ENCODE measurements around the gene SEMA5A.

The SEMA5A gene

DNA sequence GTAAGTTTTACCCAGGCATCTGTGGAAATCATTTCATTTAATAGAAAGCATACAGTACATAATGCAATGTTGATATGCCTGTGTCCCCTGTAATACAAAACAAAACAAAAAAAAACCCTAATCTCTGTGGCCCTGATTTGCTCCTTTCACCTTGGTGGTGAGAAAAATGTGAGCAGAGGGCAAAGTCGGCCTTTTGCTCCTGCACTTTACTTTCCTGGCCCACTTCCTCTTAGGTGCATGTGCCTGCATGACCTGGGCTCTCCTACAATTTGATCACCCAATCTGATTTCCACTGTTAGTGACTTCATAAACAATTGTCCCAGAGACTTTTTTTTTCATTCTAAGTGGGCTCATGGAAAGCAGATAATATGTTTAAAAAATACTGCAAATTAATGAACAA is 424.3 kb downstream of the SEMA5A start:
- Histone ChIP-seq H3K27me3 (no peaks in the 10 kb centered on the region), H3K9me3 (no peaks in the 10 kb centered on the region), H3K4me1 (no peaks in the 10 kb centered on the region), H3K36me3 (no peaks in the 10 kb centered on the region), H3K4me3 (ENCODE audit: low read depth, low read length) (no peak overlapping the region)
- DNase-seq: no peak
- no peak for TF ChIP-seq CTCF (IDR thresholded peaks at IDR 0.05; ENCODE audit: low read depth, low read length)

- Histone ChIP-seq H3K9me3 (no peaks in the 10 kb centered on the region), H3K36me3 (no peaks in the 10 kb centered on the region), H3K27me3 (no peaks in the 10 kb centered on the region), H3K4me1 (no peaks in the 10 kb centered on the region), H3K4me3 (ENCODE audit: low read depth, low read length) (no peak overlapping the region)
- no peak for DNase-seq
- no peak for TF ChIP-seq CTCF (IDR thresholded peaks at IDR 0.05; ENCODE audit: low read depth, low read length)
Measured at GRCh38 chr5:9118852-9119251, 427.0 kb downstream of the SEMA5A start.

- TF ChIP-seq CTCF (IDR thresholded peaks at IDR 0.05; ENCODE audit: low read depth, low read length): no peak
- Histone ChIP-seq H3K4me1 (no peaks in the 10 kb centered on the region), H3K9me3 (no peaks in the 10 kb centered on the region), H3K4me3 (ENCODE audit: low read depth, low read length) (no peak overlapping the region), H3K27me3 (no peaks in the 10 kb centered on the region), H3K36me3 (no peaks in the 10 kb centered on the region)
- no peak for DNase-seq
Measured at GRCh38 chr5:9115093-9115492, 430.8 kb downstream of the SEMA5A start.

DNA sequence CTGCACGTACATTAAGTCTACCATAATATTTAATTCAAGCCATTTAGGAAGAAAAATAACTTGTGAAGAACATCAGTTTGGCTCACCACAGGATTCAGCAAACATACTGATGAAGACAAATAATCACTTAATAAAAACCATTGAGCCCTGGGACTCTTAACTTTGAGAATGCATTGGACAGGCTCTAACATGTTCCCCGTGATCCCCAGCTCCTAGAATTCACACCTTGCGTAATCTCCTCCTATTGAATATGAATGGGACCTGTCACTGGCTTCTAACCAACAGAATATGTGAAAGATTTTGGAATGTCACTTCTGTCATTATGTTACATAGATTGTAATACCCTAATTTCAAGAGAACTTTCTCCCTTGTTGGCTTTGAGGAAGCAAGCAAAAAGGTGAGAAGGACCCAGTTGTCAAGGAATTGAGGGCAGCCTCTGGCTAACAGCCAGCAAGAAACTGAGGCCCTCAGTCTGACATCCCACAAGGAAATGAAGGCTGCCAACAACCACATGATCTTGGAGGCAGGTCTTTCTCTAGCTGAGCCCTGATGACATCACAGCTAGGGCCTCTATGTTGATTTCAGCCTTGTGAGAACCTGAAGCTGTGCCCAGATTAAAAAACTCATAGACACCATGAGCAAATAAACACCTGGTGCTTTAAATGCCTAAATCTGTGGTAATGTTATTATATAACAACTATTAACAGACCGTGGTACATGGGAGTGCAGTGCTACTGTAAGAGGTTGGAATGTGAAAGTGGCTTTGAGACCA is 433.2 kb downstream of the SEMA5A start:
- no peaks in the 10 kb centered on the region for H3K36me3 ChIP-seq
- TF ChIP-seq CTCF (IDR thresholded peaks at IDR 0.05; ENCODE audit: low read depth, low read length): no peak
- H3K4me3 ChIP-seq (ENCODE audit: low read depth, low read length): no peak overlapping the region
- no peaks in the 10 kb centered on the region for H3K27me3 ChIP-seq
- H3K4me1 ChIP-seq: no peaks in the 10 kb centered on the region
- DNase-seq: no peak
- H3K9me3 ChIP-seq: no peaks in the 10 kb centered on the region

DNA sequence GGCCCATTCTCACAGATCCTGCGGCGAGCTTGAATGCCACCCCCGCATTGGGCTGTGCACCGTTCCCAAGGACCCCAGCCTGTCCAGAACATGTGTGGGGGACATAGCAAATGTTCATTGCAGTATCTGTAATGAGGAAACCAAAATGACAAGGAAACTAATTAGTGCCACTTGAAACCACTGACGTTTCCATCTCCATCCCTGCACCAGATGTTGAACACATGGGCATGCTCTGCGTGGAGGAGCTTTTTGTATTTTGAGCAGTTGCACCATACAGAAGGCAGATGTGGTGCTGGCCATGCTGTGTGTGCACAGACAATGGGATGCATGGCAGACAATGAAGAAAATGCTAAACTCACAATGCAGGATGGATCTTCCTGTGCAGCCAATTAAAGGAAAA is 437.7 kb downstream of the SEMA5A start:
- no peak overlapping the region for H3K4me3 ChIP-seq (ENCODE audit: low read depth, low read length)
- H3K9me3 ChIP-seq: no peaks in the 10 kb centered on the region
- H3K36me3 ChIP-seq: no peaks in the 10 kb centered on the region
- TF ChIP-seq CTCF (IDR thresholded peaks at IDR 0.05; ENCODE audit: low read depth, low read length): no peak
- no peaks in the 10 kb centered on the region for H3K27me3 ChIP-seq
- no peak for DNase-seq
- no peaks in the 10 kb centered on the region for H3K4me1 ChIP-seq

DNA sequence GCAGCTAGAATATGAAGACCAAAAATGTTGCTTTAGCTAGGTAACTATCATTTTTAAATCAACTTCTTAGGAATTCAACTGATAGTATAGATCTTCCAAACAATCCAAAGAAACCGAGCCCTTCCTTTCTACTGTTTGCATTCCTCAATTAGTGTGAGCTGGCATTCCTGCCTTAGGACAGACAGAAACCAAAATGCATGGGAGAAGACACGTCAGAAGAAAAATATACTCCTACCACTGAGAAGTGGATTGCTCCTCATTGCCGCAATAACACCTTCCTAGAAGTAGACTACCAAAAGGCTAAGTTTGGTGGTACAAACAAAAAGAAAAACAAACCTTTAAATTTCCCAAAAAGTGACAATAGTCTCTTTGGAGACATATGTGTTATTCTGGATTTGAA is 440.0 kb downstream of the SEMA5A start:
- H3K36me3 ChIP-seq: no peaks in the 10 kb centered on the region
- no peaks in the 10 kb centered on the region for H3K9me3 ChIP-seq
- no peaks in the 10 kb centered on the region for H3K27me3 ChIP-seq
- no peak for DNase-seq
- H3K4me1 ChIP-seq: no peaks in the 10 kb centered on the region
- H3K4me3 ChIP-seq (ENCODE audit: low read depth, low read length): no peak overlapping the region
- no peak for TF ChIP-seq CTCF (IDR thresholded peaks at IDR 0.05; ENCODE audit: low read depth, low read length)
